Fibroblast of the conjunctiva (primary cell): ENCODE measurements around the gene SOCS7.

ENCODE experiments used
- DNase-seq: peaks from one replicate; pipeline ENCODE4 v3.0.0-alpha.2; 2010; ENCODE audit warnings: low read depth

SOCS7 gene

DNA sequence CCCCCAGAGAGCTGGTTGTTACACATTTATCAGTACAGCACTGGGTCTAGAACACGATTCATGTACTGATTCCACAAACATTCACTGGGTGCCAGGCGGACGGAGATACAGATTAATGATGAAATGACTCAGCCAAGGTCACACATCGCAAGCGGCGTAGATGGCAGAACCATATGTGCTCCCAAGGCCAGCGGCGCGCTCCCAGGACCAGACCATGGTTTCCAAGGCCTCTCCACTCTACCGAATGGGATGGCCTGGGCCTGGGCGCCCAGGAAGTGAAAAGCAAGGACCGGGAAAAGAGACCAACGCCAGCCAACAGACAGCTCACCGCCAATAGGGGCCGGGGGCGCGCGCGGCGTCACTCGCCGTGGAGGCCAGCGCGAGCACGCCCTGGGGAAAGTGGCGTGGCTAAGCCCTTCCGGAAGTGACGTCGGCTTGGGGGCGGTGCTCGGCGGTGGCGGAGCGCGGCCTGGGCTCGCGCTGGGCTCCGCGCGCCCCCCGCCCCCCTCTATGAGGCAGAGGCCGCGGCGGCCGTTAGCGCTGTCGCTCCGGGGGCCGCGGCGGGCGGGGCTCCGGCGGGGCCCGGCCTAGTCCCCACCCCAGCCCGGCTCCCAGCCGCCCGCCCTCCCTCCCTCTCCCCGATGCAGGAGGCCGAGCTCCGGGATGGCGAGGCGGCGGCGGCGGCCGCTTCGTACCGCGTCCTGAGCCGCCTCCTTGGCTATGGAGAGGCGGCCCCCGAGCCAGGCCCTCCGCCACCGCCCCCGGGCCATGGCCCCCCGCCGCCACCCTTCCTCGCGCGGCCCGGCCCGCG is at the start of gene SOCS7:
Gene SOCS7 (plus strand): TSS at position 433 of the 811 bp plus-strand sequence. CDS start 209 bp downstream, at position 642.
- peak; percentile 75 for DNase-seq

DNA sequence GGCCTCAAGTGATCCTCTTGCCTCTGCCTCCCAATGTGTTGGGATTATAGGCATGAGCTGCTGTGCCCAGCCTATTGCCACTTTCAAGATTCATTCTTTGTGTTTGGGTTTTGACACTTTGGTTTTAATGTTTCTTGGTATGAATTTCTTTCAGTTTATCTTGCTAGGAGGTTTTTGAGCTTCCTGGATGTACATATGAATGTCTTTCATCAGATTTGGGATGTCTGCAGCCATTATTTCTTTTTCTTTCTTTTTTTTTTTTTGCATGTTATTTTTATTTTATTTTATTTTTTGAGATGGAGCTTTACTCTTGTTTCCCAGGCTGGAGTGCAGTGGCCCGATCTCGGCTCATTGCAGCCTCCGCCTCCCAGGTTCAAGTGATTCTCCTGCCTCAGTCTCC is 36.1 kb upstream of the SOCS7 start:
- DNase-seq = no peak

GRCh38 chr17:38317081-38317480 is 34.6 kb upstream of the SOCS7 start:
- no peak for DNase-seq

GRCh38 chr17:38320482-38320881 is 31.2 kb upstream of the SOCS7 start:
- DNase-seq = no peak

GRCh38 chr17:38322156-38322779 is 29.4 kb upstream of the SOCS7 start:
- DNase-seq = peak; percentile 13

DNA sequence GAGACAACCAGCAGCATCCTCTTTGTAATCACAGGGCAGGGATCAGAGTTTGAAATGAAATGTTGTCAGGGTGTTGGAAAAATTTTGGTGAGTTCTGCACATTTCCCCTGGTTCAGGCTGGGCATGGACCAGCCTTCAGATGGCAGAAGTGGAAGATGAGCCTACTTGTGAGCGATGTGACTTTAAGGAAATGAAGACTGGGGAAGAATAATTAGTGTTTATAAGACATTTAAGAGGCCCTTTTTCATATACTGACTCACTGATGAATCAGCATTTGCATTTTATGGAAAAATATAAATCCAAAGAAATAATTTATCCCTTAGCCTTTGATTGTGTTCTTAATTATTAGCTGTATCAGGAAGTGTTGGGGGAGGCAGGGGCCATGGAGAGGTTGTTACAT is 28.7 kb upstream of the SOCS7 start:
- no peak for DNase-seq

DNA sequence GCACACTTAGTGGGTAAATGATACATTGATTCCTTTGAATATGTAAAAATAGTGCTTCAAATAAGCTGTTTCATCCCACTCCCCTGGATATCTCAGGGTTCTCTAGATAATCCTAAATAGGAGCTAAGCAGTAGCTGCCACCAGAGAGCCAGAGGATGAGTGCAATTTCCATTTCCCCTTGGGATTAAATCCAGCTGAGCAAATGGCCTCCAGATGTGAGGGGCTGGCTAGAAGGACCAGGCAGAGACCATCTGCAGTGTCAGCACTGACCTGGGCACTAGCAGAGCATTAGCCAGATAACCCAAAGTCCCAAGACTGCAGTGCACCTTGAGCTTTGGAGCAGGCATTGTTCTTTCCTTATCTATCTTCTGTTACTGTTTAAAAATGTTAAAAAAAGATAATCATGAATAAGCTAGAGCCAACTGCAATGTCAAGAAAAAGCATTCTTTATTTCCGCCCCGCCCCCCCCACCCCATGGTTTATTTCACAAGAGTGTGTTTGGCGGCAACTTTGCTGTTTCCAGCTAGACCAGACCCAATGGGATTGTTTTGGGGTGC is 27.4 kb upstream of the SOCS7 start:
- DNase-seq = no peak

DNA sequence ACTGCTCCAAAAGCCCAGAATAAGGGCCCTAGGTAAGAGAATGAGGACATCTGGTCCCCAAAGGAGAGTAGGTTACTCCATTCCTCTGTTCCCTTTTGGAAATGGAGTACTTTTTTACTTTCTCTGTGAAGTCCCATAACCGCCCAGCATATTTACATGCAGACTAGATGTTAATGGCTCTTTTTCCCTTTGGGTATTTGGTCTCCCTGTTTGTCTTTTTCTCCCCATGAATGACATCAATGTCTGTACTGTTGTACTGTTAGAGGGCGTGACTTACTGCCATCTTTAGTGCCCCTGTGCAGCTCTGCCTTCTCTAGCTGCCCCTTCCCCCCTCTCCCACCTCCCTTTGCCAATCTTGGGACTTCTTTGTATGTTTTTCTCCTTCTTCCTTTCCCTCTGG is 26.9 kb upstream of the SOCS7 start:
- DNase-seq = no peak

DNA sequence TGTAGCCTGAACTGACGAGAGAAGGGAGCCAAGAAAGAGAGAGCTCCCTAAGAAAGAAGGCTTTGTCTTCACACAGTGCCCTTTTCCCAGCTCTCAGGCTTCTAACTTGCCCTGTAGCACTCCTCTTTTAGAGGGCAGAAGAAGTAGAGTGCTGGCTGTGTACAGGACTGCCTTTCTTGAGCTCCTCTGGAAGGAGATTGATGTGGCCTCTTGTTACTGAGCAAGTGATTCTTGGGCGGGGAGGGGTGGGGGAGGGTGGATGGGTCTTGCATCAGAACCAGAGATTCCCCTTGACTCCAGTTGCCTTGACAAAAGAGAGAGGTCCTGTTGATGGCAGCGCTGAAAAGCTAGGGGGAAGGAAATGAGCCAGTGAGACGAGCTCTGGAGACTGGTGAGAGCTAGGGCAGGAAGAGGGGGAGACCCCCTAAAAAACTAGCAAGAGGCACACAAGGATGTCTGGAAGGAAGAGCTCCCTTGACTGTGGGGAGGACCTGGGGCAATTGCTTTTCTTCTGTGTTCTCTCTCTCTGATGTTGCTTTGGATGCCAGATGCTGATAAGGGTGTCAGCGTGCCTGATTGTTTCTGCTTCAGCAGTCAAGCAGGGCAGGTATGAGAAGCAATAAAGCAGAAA is 26.3 kb upstream of the SOCS7 start:
- DNase-seq = peak; percentile 32

GRCh38 chr17:38326996-38327792 is 24.4 kb upstream of the SOCS7 start:
- DNase-seq = no peak

DNA sequence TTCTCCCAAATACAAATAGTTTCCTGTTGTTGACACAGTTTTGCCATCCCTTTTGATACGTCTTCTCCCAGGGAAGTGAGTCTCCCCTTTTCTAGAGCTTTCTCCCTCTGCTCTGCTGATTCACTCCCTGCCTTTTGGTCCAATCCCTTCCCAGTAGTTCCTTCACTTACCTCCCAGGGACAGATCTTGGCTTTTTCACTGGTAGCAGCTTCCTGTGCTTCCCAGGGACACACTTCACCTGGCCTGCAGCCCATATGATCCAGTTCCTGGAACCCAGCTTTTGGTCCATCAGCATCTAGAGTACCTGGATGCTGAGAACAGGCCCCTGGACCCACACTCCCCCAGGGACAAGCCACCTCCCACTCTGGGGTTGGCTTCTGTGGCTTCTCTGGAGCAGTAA is 23.7 kb upstream of the SOCS7 start:
- DNase-seq = no peak

- DNase-seq = no peak
Observed at GRCh38 chr17:38328620-38329019, 23.0 kb upstream of the SOCS7 start.

DNA sequence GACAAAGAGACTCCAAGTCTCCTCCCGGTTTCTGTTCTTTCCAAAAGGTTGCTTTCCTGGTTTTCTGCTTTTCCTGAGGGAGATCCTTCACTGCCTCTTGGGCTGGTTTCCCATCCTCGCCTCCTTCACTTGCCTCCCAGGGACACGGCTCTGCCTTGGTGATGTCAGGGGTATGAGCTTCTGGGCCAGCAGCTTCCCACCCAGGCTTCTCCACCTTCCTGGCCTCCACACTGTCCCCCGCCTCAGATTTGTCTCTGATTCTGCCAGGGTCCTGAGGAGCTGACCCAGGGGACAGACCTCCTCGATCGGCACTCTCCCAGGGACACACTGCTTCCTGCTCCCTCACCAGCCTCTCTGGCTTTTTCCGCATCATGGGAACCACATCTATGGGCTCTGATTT is 22.4 kb upstream of the SOCS7 start:
- DNase-seq = no peak

GRCh38 chr17:38329808-38330730 is 21.6 kb upstream of the SOCS7 start:
- DNase-seq = no peak

DNA sequence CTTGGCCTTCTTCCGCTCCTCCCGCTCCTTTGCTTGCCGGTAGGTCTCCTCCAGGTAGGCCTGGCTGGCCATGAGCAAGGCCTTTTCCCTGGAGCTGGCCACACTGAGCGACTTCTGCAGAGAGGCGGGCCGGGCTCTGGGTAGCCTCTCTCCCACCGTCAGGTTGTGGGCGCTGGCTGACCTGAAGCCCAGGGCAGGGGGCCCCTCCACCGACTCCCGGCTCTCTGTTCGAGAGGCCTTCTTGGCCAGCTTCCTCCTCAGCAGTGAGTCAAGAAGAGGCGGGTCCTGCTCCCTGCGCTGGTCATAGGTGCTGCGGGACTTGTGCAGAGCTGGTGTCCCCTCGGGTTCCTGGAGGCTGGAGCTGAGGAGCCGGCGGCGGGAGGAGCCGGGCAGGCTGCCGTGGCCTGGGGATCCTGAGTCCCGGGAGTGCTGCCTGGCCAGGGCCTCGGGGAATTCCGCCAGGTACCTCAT is 20.7 kb upstream of the SOCS7 start:
- no peak for DNase-seq

DNA sequence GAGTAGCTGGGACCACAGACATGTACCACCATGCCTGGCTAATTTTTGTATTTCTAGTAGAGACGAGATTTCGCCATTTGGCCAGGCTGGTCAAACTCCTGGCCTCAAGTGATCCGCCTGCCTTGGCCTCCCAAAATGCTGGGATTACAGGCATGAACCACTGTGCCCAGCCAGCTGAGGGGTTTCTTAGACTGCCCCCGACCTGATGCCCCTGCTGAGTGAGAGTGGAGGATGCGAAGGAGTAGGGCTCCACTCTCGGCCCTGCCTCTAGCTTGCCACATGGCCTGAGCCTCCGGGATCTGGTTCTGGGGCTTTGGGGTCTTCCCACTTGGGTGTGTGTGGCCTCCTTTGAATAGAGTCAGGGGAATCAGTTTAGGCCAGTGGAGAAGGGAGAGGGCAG is 18.9 kb upstream of the SOCS7 start:
- DNase-seq = no peak

GRCh38 chr17:38333635-38334295 is 17.9 kb upstream of the SOCS7 start:
- no peak for DNase-seq

GRCh38 chr17:38334480-38335364 is 16.9 kb upstream of the SOCS7 start:
- no peak for DNase-seq

- DNase-seq = no peak
Observed at GRCh38 chr17:38336838-38337237, 14.8 kb upstream of the SOCS7 start.
